ENCODE results near the gene NR4A1. TPM values are rescaled to one million over a fixed set of nuclear protein-coding genes. Genes with fewer than 3 reads are reported as not detected.

NR4A1 gene
- total and polyA plus RNA-seq, 2 of the 13 experiments (the other 11 are each of a cell fraction or from before 2014, with no cell fraction given) = 5.7 to 15.2 TPM

DNA sequence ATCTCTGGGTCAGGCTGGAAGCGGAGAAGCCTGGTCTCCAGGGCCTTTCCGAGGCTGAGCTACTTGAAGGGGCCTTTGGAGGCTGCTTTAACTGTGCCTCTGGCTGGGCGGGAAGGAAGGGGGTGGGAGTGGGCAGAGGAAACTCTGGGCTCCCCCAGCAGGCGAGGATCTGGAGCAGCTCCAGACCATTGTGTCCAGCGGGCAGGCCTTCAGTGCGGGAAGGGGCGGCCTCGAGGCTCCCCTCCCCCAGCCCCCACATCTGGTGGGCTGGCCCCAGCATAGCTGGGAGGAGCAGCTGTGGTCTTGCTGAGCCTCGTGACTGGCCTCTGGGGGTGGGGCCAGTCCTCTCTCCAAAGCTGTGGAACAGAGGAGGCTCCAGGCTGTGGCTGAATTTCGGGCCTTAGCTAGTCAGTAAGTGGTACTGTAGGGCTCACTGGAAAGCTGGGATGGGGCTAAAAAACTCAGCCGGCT, 41.1 kb upstream of the NR4A1 start (continued):
- TF ChIP-seq, protein P1, sequence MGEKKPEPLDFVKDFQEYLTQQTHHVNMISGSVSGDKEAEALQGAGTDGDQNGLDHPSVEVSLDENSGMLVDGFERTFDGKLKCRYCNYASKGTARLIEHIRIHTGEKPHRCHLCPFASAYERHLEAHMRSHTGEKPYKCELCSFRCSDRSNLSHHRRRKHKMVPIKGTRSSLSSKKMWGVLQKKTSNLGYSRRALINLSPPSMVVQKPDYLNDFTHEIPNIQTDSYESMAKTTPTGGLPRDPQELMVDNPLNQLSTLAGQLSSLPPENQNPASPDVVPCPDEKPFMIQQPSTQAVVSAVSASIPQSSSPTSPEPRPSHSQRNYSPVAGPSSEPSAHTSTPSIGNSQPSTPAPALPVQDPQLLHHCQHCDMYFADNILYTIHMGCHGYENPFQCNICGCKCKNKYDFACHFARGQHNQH (CRISPR knock-in tag; IDR thresholded peaks at IDR 0.05) = peak; percentile 47; the same call in 1 of the 2 replicates
- TF ChIP-seq, protein P2, sequence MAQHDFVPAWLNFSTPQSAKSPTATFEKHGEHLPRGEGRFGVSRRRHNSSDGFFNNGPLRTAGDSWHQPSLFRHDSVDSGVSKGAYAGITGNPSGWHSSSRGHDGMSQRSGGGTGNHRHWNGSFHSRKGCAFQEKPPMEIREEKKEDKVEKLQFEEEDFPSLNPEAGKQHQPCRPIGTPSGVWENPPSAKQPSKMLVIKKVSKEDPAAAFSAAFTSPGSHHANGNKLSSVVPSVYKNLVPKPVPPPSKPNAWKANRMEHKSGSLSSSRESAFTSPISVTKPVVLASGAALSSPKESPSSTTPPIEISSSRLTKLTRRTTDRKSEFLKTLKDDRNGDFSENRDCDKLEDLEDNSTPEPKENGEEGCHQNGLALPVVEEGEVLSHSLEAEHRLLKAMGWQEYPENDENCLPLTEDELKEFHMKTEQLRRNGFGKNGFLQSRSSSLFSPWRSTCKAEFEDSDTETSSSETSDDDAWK (CRISPR knock-in tag; IDR thresholded peaks at IDR 0.05) = no peak
- TF ChIP-seq HNRNPL (IDR thresholded peaks at IDR 0.05; ENCODE audit: low read depth, low read length) (no peak), DNMT1 (CRISPR knock-in tag; IDR thresholded peaks at IDR 0.05) (no peak), RELA (CRISPR knock-in tag; IDR thresholded peaks at IDR 0.05) (no peak), WIZ (CRISPR knock-in tag; IDR thresholded peaks at IDR 0.05) (no peak), SP2 (CRISPR knock-in tag; IDR thresholded peaks at IDR 0.05) (no peak), DPF2 (CRISPR knock-in tag; IDR thresholded peaks at IDR 0.05; ENCODE audit: borderline replicate concordance, low read depth) (0 out of 2 replicates have a peak, but pooled peaks have one; percentile 17), RARA (CRISPR knock-in tag; IDR thresholded peaks at IDR 0.05) (peak; percentile 12; the same call in 1 of the 2 replicates), STAG1 (CRISPR knock-in tag; IDR thresholded peaks at IDR 0.05) (no peak), SIN3A (IDR thresholded peaks at IDR 0.05; ENCODE audit: borderline replicate concordance, low read depth, low read length) (peak; percentile 23; the same call in 1 of the 2 replicates), PHF5A (CRISPR knock-in tag; IDR thresholded peaks at IDR 0.05; ENCODE audit: low read depth, unreplicated experiment) (no peak), HNRNPH1 (optimal IDR thresholded peaks at IDR 0.05; ENCODE audit: low read depth, low read length) (no peak), SRF (IDR thresholded peaks at IDR 0.05; ENCODE audit: low read depth, low read length) (no peak), NFE2L1 (CRISPR knock-in tag; IDR thresholded peaks at IDR 0.05; ENCODE audit: borderline replicate concordance) (no peak)
- TF ChIP-seq, protein P3, sequence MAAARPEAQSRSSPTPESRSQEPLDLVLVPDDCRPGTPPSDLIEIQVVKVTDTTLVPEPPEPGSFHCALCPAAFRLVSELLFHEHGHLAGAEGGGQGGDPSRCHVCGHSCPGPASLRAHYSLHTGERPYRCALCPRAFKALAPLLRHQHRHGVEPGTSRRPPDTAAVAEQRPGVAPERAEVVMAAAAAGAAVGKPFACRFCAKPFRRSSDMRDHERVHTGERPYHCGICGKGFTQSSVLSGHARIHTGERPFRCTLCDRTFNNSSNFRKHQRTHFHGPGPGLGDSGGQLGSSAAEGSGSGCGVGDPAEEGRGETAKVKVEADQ (CRISPR knock-in tag; IDR thresholded peaks at IDR 0.05; ENCODE audit: borderline replicate concordance) = no peak
- TF ChIP-seq, protein P4, sequence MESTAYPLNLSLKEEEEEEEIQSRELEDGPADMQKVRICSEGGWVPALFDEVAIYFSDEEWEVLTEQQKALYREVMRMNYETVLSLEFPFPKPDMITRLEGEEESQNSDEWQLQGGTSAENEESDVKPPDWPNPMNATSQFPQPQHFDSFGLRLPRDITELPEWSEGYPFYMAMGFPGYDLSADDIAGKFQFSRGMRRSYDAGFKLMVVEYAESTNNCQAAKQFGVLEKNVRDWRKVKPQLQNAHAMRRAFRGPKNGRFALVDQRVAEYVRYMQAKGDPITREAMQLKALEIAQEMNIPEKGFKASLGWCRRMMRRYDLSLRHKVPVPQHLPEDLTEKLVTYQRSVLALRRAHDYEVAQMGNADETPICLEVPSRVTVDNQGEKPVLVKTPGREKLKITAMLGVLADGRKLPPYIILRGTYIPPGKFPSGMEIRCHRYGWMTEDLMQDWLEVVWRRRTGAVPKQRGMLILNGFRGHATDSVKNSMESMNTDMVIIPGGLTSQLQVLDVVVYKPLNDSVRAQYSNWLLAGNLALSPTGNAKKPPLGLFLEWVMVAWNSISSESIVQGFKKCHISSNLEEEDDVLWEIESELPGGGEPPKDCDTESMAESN (CRISPR knock-in tag; conservative IDR thresholded peaks at IDR 0.05) = no peak
- TF ChIP-seq, protein P5, sequence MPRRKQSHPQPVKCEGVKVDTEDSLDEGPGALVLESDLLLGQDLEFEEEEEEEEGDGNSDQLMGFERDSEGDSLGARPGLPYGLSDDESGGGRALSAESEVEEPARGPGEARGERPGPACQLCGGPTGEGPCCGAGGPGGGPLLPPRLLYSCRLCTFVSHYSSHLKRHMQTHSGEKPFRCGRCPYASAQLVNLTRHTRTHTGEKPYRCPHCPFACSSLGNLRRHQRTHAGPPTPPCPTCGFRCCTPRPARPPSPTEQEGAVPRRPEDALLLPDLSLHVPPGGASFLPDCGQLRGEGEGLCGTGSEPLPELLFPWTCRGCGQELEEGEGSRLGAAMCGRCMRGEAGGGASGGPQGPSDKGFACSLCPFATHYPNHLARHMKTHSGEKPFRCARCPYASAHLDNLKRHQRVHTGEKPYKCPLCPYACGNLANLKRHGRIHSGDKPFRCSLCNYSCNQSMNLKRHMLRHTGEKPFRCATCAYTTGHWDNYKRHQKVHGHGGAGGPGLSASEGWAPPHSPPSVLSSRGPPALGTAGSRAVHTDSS (CRISPR knock-in tag; conservative IDR thresholded peaks at IDR 0.05) = no peak
- TF ChIP-seq, protein P6, sequence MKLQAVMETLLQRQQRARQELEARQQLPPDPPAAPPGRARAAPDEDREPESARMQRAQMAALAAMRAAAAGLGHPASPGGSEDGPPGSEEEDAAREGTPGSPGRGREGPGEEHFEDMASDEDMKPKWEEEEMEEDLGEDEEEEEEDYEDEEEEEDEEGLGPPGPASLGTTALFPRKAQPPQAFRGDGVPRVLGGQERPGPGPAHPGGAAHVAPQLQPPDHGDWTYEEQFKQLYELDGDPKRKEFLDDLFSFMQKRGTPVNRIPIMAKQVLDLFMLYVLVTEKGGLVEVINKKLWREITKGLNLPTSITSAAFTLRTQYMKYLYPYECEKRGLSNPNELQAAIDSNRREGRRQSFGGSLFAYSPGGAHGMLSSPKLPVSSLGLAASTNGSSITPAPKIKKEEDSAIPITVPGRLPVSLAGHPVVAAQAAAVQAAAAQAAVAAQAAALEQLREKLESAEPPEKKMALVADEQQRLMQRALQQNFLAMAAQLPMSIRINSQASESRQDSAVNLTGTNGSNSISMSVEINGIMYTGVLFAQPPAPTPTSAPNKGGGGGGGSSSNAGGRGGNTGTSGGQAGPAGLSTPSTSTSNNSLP (IDR thresholded peaks at IDR 0.05; ENCODE audit: low read depth, low read length) = no peak
- TF ChIP-seq, protein P7, sequence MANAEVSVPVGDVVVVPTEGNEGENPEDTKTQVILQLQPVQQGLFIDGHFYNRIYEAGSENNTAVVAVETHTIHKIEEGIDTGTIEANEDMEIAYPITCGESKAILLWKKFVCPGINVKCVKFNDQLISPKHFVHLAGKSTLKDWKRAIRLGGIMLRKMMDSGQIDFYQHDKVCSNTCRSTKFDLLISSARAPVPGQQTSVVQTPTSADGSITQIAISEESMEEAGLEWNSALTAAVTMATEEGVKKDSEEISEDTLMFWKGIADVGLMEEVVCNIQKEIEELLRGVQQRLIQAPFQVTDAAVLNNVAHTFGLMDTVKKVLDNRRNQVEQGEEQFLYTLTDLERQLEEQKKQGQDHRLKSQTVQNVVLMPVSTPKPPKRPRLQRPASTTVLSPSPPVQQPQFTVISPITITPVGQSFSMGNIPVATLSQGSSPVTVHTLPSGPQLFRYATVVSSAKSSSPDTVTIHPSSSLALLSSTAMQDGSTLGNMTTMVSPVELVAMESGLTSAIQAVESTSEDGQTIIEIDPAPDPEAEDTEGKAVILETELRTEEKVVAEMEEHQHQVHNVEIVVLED (CRISPR knock-in tag; IDR thresholded peaks at IDR 0.05; ENCODE audit: borderline replicate concordance) = no peak

Measured in HepG2 (cell line).